Measurements from ENCODE around the gene FAM200C.

GRCh38 chr5:160435532-160435931 is 35.7 kb upstream of the FAM200C start:
- TF ChIP-seq CTCF (IDR thresholded peaks at IDR 0.05; ENCODE audit: insufficient read depth, low read length, poor library complexity, severe bottlenecking) (no peak), EZH2phosphoT487 (conservative IDR thresholded peaks at IDR 0.05; ENCODE audit: low read length) (no peak)

Data from SU-DHL-6 (cell line).